GM19397 (cell line): ENCODE data around the gene KCNQ1.

ENCODE experiments used
- ATAC-seq: cut with Tn5 transposase; IDR thresholded peaks from one replicate; pipeline ENCODE4 v1.9.1; 2021; ENCODE audit warnings: mild to moderate bottlenecking, moderate library complexity; ENCODE audit not compliant: unreplicated experiment

Gene KCNQ1

DNA sequence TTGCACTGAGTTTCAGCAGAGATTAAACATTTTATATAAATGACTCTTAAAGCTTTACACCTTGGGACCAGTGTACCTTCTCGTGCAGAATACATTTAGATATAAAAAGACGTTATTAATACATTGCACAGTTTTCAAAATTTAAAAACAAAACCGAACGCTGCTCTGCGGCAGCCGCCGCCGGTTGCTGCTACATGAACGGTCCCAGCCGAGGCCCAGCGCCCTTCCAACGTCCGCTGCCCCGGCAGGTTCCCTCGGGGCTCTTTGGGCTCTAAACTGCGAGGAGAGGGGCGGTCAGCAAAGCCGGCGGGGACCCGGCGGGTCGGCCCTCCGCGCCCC lies 438.8 kb downstream of the KCNQ1 start:
- ATAC-seq, result no peak

DNA sequence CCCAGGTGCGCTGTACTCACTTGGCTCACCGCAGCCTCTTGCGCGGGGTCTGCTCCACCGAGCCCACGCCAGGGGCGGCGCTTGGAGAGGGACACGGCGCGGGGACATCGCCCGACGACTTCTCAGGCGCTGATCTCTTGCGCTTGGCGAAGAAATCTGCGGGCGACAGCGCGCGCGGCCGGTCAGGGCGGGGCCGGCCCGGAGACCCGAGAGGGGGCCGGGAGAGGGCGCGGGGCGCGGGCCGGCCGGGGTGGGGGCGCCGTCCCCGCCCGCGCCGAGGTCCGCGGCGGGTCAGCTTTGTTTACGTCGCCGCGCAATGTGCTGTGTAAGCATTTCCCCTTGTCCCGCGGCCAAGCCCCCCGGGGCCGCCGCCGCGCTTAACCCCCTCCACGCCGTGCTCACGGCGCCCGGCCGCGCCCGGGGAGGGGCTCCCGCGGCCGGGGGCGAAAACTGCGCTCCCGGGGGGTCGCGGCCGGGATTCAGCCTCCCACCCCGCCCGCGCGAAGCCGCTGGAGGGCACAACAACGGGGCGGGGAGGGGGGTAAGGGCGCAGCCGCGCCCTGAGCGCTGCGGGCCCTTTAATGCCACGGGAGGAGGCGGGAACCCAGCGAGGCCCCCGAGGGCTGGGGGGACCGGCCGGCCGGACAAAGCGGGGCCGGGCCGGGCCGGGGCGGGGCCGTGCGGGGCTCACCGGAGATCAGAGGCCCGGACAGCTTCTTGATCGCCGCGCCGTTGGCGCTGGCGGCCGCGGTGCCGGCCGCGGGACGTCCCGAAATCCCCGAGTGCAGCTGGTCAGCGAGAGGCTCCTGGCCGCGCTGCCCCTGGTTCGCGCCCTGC lies 439.4 kb downstream of the KCNQ1 start:
- ATAC-seq, result no peak

DNA sequence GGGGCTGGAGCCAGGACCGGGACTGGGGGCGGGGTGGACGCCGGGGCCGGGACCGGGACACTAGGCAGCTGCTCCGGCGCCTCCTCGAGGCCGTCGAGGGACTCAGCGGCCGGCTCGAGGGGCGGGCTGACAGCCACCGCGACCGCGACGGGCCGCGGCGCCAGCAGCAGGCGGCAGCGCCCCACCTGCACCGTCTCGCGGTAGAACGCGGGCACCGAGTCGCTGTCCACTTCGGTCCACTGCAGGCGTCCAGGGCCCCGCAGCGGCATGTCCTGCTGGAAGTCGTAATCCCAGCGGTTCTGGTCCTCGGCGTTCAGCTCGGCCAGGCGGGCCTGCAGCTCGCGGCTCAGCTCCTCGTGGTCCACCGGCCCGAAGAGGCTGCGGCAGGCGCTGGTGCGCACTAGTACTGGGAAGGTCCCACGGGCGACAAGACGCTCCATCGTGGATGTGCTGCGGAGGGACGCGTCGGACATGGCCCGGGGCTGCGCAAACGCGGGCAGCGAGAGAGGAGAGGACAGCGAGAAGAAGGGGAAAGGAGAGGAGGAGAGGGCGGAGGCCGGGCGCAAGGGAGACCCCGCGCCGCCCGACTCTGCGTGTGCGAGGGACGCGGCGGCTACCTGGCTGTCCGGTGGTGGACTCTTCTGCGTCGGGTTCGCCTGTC lies 440.3 kb downstream of the KCNQ1 start:
- no peak for ATAC-seq

DNA sequence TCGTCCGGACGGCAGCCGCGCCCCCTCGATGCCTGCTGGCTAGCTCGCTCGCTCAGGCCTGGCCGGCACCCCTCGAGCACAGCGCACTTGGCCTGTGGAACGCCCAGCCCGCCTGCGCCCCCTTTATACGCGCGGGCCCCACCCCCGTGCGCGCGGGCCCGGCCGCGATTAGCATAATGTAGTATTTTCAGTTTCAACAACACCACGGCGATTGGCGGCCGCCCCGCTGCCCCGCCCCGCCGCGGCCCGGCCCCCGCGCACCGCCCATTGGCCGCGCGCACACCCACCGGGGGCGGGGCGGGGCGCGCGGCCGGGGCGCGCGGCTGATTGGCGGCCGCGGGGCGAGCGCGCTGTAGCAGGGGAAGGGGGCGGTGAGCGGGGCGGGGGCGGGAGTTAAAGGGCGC lies 440.9 kb downstream of the KCNQ1 start, which contains the start of gene CDKN1C:
Gene CDKN1C (minus strand): TSS at position 98 of the 404 bp plus-strand sequence. CDS start 319 bp downstream, outside the sequence.
- ATAC-seq, result peak; percentile 75

DNA sequence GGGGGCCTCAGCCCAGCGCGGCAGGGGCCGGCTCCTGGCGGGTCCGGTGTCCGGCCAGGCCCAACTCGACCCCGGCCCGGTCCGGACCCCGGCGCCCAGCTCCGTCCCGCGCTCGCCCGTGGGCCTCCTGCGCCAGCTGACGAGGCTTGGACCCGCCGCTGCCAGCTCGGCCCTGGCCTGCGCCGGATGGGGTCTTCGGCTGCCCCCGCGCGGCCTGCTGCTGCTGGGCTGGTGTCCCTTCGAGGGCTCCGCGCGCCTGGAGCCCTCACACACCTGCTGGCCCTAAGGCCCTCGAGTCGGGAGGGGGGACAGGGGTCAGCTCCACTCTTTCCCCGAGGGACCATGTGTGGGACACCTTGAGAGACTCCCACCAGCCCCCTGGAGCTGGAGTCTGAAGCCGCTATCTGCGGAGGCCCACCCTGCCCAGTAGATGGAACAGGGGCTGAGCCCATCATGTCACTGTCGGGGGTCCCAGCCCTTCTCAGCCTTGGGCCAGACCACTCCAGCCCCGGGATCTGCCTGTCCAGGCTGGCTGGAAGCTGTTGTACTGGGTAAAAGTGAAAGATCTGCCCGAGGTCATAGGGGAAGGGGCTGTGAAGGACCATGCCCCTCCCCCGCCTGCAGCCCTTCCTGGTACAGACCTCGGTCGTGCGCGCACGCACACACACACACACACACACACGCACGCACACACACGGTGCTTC lies 441.5 kb downstream of the KCNQ1 start:
- no peak for ATAC-seq

DNA sequence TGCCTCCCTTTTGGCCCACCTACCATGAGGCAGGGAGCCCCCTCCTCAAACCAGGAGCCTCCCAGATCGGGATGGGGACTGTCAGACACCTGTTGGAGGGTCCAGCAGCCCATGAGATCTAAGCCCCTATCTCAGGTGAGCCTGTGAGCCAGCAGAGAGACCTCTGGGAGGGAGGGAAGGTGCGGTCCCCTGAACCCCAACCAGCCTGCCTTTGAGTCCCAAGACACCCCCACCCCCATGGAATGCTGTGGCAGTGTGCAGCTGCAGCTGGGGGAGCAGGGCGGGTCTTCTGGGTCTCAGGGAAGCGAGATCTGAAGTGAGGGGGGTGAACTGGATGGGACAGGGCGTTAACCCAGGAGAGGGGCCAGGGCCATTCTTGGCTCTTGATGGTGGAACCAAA lies 442.1 kb downstream of the KCNQ1 start:
- no peak for ATAC-seq

DNA sequence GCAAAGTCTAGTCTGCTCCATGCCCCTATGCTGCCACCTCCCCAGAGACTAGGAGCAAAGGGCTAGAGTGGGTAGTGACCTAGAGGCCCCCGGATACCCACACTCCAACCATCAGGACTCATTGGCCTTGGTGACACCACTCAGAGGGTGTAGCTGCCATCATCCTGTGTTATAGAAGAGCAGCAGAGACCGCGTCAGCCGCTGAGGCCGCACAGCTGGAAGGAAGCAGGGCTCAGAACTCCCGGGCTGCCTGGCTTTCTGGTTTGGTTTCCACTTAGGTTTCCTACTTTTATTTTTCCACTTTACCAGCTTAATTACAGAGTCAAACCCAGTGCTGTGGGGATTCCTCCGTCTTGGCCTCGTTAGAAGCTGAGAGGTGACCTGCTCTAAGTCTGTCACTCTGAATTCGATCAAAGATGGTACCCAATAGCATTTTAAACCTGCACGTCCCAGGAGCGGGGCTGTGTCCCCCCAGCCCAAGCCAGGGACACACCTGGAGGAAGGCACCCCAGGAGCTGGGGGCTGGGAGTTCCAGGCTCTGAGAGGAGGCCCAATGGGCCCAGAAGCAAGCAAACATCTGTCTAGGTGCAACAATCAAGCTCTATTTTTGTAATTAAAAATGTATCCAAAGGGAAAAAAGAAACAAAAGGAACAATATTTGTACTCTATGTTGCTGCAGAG lies 442.8 kb downstream of the KCNQ1 start:
- no peak for ATAC-seq

DNA sequence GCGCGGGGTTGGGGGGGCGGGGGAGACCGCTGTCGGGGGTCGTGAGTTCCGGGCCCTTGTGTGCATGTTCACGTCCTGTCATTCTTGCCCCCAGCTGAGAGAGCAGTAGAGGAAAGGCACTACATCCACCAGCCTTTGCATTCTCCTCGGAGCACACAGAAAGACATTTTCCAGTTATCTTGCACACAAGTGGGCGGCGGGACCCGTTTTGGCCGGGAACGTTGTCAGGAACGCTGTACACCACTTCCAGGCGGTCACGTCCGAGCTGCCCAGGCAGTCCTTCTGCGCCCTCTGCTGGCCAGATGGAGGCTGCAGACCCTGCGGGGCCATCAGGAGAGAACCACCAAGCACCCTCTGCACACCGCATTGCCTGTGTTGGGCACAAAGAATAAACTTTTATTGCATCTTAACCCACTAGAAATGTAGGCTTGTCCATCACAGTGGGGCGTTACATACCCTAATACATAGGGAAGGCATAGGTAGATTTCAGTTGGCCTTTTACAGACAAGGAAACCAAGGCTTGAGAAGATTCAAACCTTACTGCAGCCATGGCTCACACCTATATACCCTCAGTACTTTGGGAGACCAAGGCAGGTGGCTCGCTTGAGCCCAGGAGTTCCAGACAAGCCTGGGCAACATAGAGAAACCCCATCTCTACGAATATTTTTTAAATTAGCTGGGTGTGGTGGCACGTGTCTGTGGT lies 443.6 kb downstream of the KCNQ1 start:
- ATAC-seq, result no peak

DNA sequence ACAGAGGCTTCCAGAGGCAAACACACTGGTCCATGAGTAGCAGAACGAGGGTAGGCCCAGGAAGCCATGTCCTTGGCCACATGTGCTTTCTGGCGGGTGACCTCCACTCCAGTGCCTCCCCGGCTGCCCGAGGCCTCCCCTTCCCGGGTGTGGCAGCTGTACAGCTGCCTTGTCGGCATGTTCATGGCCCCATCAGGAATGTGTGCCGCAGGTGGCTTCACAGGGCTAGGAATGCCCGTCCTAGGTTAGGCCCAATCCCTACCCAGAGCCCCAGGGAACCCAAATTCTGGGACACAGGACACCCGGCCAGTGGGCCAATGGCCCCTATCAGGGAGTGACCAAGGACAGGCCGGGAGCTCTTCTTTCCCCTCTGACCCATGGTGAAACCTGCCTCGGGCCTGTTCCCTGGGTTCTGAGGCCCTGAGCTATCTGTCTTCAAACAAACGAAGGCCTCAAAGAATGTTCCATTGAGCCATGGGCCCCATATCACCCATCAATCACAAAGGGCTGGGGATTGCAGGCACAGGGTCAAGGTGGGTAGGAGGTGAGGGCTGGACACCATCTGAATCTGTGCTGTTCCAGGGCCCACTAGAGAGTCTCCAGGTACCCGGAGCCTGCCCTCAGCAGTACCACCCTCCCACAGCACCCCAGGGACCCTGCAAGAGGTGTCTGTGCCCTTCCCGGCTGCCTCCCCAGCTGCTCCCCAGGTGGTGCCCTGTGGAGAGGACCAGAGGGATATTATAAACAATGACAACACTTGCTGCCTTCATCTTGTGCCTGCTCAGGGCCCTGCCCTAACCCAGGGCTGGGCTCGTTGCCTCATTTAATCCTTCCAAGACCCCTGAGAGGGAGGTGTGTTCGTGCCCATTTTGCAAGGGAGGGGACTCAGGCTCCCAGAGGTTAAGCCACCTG lies 444.8 kb downstream of the KCNQ1 start:
- no peak for ATAC-seq

DNA sequence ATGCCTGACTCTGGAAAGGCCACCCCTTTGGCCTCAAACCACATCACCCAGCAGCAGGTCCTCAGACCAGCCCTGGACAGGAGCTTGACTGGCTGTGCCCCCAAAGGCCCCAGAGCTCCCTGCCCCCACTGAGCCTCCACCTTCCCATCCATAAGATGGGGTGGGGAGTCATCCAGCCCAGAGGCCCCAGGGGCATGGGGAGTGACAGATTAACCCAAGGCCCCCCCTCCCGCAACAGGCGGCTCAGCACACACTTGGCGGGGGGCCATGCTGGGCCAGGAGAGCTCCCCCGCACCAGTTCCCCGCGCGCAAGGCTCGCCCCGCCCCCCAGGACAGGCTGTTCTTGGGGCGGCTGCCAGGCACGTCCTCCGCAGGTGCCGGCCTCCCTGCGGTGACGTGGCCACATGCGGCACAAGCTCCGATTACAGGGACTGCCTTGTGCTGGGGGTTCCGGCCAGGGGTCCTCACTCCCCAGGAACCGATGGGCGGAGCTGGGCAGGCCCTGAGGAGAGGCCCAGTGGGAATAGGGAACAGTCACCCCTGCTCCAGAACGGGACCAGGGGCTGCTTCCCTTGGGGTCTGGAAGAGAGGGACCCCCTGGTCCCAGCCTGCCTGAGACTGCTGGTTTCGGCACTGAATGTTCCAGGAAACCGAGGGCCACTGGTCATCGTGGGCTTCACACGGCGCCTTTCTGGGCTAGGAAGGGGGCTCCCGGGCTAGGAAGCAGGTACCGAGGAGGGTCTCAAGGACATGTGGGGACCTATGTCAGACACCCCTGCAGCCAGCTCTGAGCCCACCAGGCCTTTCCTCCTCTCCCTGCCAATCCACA lies 445.9 kb downstream of the KCNQ1 start:
- no peak for ATAC-seq

DNA sequence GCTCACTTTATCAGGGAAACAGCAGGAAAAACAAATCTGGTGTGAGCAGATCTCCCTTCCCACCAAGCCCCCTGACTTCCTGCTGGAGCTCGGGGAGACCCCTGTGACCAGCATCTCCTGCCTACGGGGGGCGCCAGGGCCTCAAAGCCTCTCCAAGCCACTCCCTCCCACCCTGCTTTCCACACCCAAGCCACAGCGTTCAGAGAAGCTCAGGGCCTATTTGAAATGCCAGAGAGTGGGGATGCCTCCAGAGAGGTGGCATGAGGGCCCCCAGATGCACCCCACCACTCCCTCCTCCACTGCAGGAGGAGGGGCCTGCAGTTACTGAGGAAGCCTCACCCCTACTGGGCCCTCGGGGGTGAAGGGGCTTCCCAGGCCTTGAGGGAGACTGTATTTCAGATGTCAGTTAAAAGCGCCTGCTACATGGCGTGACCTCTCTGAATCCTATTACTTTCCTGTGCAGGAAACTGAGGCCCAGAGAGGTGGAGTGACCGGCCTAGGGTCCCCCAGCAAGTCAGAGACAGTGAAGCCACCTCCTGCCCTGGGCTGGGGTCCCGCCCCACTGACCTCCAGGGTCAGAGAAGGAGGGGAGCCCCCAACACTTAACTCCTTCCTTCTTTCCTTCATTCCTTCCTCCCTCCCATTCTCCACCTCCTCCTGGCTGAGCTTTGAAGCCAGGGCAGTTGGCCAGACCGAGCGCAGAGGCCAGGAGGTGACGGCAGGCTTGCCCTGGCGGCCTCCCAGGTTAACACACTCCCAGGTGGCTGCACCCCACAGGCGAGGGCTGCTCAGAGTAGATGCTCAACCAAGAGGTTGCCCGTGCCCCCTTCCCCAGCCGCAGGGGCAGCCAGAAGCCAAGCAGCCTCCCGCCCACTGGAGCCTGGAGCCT lies 446.8 kb downstream of the KCNQ1 start:
- no peak for ATAC-seq

DNA sequence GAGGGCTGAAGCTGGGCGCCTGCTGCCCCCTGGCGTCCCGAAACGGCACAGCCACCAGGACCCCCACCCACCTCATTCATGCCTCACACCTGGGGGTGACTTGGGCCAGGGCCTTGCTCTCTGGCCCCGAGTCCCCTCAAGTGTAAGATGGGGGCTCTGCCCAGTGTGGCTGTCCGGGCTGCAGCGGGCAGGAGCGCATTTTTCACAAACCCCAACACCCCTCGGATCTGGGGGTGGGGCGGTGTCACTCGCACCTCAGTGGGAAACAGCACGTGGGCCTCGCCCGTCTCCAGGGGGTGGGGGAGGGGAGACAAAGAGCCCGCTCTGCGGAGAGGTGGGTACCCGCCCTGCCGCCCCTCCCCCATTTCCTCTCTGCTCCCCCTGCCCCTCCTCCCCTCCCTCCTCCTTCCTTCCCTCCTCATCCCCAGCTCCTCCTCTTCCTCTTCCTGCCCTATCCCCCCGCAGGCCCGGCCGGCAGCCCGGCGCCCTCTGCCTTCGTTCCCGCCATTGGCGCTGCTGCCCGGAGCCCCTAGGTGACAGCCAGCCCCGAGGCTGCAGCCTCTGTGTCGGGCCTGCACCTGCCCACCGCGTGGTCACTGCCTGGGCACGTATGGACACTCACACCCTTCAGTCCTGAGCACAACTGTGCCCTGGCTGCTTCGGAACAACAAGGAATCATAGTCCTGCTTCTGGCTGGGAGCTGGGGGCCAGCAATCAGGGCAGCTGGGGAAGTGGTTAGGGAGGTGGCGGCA lies 447.6 kb downstream of the KCNQ1 start:
- no peak for ATAC-seq

DNA sequence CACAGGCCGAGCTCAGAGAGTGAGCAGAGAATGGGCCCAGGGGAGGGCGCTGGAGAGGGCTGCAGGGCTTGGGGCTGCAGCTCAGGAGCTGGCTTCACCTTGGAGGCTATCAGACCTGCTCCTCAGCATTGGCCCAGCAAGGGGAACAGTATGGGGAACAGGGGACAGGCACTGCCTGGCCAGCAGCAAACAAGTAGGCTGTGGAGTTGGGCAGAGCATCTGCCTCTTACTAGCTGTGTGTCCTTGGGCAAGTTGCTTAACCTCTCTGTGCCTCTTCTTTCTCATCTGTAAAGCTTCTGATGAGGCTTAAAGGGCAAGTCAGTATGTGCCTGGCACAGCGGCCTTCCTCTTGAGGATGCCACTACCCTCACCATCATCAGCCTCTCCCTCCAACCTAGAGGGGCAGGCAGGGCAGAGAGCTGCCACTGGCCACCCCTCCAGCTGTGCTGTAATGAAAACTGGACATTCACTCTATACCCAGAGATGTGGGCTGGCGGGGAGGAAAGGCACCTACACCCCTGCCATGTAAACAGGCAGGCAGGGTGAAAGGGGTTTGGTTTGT lies 448.2 kb downstream of the KCNQ1 start:
- no peak for ATAC-seq

DNA sequence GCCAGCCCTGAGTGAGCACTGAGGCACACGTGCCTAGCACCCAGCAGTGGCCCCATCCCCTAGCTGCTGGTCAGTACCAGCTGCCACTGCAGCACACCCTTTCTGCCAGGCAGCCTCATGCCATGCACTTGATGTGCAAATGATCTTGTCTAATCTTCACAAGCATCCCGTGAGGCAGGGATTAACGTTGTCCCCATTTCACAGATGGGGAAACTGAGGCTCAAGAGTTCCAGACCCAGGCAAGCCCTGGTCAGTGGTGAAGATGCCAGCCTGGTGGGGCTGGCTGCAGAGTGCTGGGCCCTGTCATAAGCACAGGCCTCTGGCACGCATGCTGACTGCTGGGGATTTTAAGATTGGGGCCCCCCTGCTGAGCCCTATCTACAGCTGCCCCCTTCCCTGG lies 449.1 kb downstream of the KCNQ1 start:
- ATAC-seq, result no peak

DNA sequence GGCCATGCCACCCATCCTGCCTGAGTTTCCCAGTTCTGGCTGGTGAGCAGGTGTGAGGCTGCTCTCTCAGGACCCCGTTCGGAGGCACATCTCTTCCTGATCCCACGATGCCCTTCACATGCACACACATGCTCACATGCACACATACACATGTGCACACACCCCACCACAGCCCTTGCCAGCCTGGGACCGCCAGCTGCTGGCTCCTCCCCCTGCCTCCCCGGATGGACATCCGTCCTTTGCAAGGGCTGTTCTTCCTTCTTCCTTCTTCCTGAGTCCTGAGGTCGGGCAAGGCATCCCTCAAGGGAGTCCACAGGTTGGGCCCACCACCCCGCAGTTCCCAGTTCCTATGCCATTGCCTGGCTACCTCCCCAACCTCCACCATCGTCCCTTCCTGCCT lies 451.2 kb downstream of the KCNQ1 start:
- no peak for ATAC-seq

DNA sequence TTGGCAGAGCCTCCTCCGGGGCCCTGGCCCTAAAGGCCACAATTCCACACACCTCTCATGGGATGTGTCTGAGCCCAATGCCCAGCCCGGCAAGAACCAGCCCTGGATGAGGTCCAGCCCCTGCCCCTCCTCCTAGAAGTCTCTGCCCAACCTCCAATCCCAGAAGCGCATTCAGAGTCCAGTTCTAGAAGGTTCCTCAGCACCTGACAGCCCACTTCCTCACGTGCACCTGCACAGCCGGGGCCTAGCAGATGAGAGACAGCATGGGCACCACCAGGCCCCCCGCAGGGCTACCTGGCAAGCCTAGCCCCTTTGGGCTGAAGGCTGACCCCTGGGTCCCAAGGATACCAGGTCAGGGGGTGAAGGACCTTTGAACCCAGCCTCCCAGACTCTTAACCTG lies 452.2 kb downstream of the KCNQ1 start:
- ATAC-seq, result no peak
